OCI-LY3 (cell line): ENCODE data around the gene RAB35.

Experiments
- CTCF ChIP-seq: fragments of 200-600, 300-600 bp; sonication (generic); IDR thresholded peaks from 2 replicates; pipeline ENCODE4 v1.5.1; 2014; ENCODE audit warnings: antibody characterized with exemption, low read length, low read depth
- EZH2phosphoT487 ChIP-seq: fragments of 200-600 bp; shearing (Covaris generic); IDR thresholded peaks from 2 replicates; pipeline ENCODE4 v1.6.1; 2018; ENCODE audit warnings: antibody characterized with exemption, mixed run types, low read depth

DNA sequence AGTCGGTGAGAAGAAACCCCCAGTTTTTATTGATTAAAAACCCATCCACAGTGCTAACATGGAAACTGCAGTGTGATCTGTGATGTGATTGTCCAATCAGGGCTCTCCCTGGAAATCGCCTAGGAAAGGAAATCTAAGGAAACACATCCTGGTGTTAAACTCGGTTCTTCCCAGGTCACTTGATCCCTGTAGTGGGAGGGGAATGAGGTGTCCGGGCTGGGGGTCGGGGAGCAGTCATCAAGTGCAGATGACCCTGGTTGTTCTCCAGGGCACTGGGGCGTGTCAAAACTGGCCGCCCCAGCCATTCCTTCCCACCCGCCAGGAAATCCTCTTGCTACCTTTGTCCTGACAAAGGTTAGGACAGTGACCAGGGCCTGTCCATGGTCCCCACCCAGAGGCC is 20.8 kb downstream of the RAB35 start:
- no peak for TF ChIP-seq CTCF
- no peak for TF ChIP-seq EZH2phosphoT487
